Measurements from ENCODE around the gene ZIM2.

- TF ChIP-seq POLR2A (IDR thresholded peaks at IDR 0.05) (no peak), CTCF (IDR thresholded peaks at IDR 0.05) (no peak), POLR2AphosphoS5 (IDR thresholded peaks at IDR 0.05) (no peak)
Observed at GRCh38 chr19:56778351-56778750, 62.2 kb downstream of the ZIM2 start.

All from transverse colon (tissue), 4 donors.